Measurements from ENCODE around the gene NAT9.

Gene NAT9

GRCh38 chr17:74796866-74797265 is 20.7 kb upstream of the NAT9 start (continued):
- no peak for TF ChIP-seq CSRNP3 (CRISPR knock-in tag; IDR thresholded peaks at IDR 0.05)
- TF ChIP-seq TCF4 (CRISPR knock-in tag; IDR thresholded peaks at IDR 0.05; ENCODE audit: borderline replicate concordance) = no peak
- TF ChIP-seq ARNTL (CRISPR knock-in tag; IDR thresholded peaks at IDR 0.05; ENCODE audit: borderline replicate concordance, low read depth) = no peak
- TF ChIP-seq, protein P1, sequence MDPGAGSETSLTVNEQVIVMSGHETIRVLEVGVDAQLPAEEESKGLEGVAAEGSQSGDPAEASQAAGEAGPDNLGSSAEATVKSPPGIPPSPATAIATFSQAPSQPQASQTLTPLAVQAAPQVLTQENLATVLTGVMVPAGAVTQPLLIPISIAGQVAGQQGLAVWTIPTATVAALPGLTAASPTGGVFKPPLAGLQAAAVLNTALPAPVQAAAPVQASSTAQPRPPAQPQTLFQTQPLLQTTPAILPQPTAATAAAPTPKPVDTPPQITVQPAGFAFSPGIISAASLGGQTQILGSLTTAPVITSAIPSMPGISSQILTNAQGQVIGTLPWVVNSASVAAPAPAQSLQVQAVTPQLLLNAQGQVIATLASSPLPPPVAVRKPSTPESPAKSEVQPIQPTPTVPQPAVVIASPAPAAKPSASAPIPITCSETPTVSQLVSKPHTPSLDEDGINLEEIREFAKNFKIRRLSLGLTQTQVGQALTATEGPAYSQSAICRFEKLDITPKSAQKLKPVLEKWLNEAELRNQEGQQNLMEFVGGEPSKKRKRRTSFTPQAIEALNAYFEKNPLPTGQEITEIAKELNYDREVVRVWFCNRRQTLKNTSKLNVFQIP (CRISPR knock-in tag; IDR thresholded peaks at IDR 0.05; ENCODE audit: borderline replicate concordance, low read depth) = no peak

DNA sequence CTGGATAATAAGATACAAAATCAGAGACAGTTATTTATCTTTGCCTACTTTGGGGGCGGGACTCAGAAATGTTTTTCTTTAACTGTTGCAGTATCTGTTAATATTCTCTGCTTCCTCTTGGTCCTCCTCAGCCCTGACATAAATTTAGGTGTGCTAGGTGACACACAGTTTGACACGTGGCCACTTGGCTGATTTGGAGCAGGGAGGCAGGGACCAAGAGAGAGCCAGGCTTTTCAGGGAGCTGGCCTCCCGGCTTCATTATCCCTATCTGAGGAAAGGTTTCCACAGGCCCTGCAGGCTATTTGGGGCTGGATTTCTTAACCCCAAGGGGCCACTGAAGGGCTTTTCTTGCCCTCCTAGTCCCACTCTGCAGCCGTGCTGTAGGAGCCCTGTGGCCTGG is 20.1 kb upstream of the NAT9 start:
- no peak for ATAC-seq
- TF ChIP-seq TOX (CRISPR knock-in tag; IDR thresholded peaks at IDR 0.05; ENCODE audit: borderline replicate concordance) = no peak
- no peak for TF ChIP-seq ZFP30 (CRISPR knock-in tag; IDR thresholded peaks at IDR 0.05)
- no peak for TF ChIP-seq ESRRG (CRISPR knock-in tag; IDR thresholded peaks at IDR 0.05)

- ATAC-seq = no peak
- TF ChIP-seq ZC3H10 (CRISPR knock-in tag; IDR thresholded peaks at IDR 0.05) (no peak), OSR1 (CRISPR knock-in tag; IDR thresholded peaks at IDR 0.05) (no peak), TOX (CRISPR knock-in tag; IDR thresholded peaks at IDR 0.05; ENCODE audit: borderline replicate concordance) (no peak), RARB (CRISPR knock-in tag; IDR thresholded peaks at IDR 0.05) (no peak), GLIS3 (CRISPR knock-in tag; IDR thresholded peaks at IDR 0.05) (no peak), ISL1 (CRISPR knock-in tag; IDR thresholded peaks at IDR 0.05) (no peak), TCF4 (CRISPR knock-in tag; IDR thresholded peaks at IDR 0.05; ENCODE audit: borderline replicate concordance) (no peak), ESRRG (CRISPR knock-in tag; IDR thresholded peaks at IDR 0.05) (no peak), SNAI2 (CRISPR knock-in tag; IDR thresholded peaks at IDR 0.05) (no peak), ZFP30 (CRISPR knock-in tag; IDR thresholded peaks at IDR 0.05) (no peak), ZNF70 (CRISPR knock-in tag; IDR thresholded peaks at IDR 0.05) (no peak), ARNTL (CRISPR knock-in tag; IDR thresholded peaks at IDR 0.05; ENCODE audit: borderline replicate concordance, low read depth) (no peak), ZFP3 (CRISPR knock-in tag; IDR thresholded peaks at IDR 0.05) (no peak), PPARA (CRISPR knock-in tag; IDR thresholded peaks at IDR 0.05; ENCODE audit: borderline replicate concordance) (no peak)
- TF ChIP-seq, protein P2, sequence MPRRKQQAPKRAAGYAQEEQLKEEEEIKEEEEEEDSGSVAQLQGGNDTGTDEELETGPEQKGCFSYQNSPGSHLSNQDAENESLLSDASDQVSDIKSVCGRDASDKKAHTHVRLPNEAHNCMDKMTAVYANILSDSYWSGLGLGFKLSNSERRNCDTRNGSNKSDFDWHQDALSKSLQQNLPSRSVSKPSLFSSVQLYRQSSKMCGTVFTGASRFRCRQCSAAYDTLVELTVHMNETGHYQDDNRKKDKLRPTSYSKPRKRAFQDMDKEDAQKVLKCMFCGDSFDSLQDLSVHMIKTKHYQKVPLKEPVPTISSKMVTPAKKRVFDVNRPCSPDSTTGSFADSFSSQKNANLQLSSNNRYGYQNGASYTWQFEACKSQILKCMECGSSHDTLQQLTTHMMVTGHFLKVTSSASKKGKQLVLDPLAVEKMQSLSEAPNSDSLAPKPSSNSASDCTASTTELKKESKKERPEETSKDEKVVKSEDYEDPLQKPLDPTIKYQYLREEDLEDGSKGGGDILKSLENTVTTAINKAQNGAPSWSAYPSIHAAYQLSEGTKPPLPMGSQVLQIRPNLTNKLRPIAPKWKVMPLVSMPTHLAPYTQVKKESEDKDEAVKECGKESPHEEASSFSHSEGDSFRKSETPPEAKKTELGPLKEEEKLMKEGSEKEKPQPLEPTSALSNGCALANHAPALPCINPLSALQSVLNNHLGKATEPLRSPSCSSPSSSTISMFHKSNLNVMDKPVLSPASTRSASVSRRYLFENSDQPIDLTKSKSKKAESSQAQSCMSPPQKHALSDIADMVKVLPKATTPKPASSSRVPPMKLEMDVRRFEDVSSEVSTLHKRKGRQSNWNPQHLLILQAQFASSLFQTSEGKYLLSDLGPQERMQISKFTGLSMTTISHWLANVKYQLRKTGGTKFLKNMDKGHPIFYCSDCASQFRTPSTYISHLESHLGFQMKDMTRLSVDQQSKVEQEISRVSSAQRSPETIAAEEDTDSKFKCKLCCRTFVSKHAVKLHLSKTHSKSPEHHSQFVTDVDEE (CRISPR knock-in tag; IDR thresholded peaks at IDR 0.05) = no peak
- TF ChIP-seq, protein P1 (CRISPR knock-in tag; IDR thresholded peaks at IDR 0.05; ENCODE audit: borderline replicate concordance, low read depth) = no peak
Observed at GRCh38 chr17:74795327-74796020, 19.3 kb upstream of the NAT9 start.

- ATAC-seq = no peak
- no peak for TF ChIP-seq TOX (CRISPR knock-in tag; IDR thresholded peaks at IDR 0.05; ENCODE audit: borderline replicate concordance)
- no peak for TF ChIP-seq SNAI2 (CRISPR knock-in tag; IDR thresholded peaks at IDR 0.05)
- no peak for TF ChIP-seq ISL1 (CRISPR knock-in tag; IDR thresholded peaks at IDR 0.05)
- no peak for TF ChIP-seq ZFP30 (CRISPR knock-in tag; IDR thresholded peaks at IDR 0.05)
- no peak for TF ChIP-seq GLIS3 (CRISPR knock-in tag; IDR thresholded peaks at IDR 0.05)
- TF ChIP-seq, protein P1 (CRISPR knock-in tag; IDR thresholded peaks at IDR 0.05; ENCODE audit: borderline replicate concordance, low read depth) = no peak
- no peak for TF ChIP-seq RARB (CRISPR knock-in tag; IDR thresholded peaks at IDR 0.05)
- no peak for TF ChIP-seq TCF4 (CRISPR knock-in tag; IDR thresholded peaks at IDR 0.05; ENCODE audit: borderline replicate concordance)
- TF ChIP-seq ZNF8 (CRISPR knock-in tag; IDR thresholded peaks at IDR 0.05) = no peak
- no peak for TF ChIP-seq ZFP3 (CRISPR knock-in tag; IDR thresholded peaks at IDR 0.05)
- TF ChIP-seq ZNF565 (CRISPR knock-in tag; conservative IDR thresholded peaks at IDR 0.05; ENCODE audit: low read depth) = no peak
- TF ChIP-seq, protein P2 (CRISPR knock-in tag; IDR thresholded peaks at IDR 0.05) = no peak
- no peak for TF ChIP-seq OSR1 (CRISPR knock-in tag; IDR thresholded peaks at IDR 0.05)
- TF ChIP-seq CREB5 (CRISPR knock-in tag; IDR thresholded peaks at IDR 0.05; ENCODE audit: low read depth) = no peak
Observed at GRCh38 chr17:74792586-74793105, 16.5 kb upstream of the NAT9 start.
